AG08395 (cell line): ENCODE data around the gene SALL2.

Experiments
- DNase-seq: peaks from one replicate; pipeline ENCODE4 v3.0.0; 2012; ENCODE audit warnings: mixed read lengths, low spot score

The SALL2 gene

DNA sequence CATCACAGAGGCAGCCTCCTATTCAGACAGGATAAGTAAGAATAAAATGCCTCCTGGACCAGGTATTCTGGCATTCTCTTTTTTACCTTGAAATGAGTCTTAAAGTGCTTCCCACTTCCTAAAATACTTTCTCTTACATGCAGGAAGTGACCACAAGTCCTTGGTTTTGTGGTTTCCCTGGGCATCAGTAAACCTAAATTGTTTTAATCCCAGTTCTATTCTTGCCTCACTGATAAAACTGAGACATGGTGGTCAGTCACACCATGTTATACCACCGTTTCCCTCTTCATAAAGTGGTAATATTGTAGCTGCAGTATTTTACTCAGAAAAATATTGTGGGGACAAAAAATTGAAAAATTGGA lies 1.2 kb upstream of the SALL2 start:
- no peak for DNase-seq

DNA sequence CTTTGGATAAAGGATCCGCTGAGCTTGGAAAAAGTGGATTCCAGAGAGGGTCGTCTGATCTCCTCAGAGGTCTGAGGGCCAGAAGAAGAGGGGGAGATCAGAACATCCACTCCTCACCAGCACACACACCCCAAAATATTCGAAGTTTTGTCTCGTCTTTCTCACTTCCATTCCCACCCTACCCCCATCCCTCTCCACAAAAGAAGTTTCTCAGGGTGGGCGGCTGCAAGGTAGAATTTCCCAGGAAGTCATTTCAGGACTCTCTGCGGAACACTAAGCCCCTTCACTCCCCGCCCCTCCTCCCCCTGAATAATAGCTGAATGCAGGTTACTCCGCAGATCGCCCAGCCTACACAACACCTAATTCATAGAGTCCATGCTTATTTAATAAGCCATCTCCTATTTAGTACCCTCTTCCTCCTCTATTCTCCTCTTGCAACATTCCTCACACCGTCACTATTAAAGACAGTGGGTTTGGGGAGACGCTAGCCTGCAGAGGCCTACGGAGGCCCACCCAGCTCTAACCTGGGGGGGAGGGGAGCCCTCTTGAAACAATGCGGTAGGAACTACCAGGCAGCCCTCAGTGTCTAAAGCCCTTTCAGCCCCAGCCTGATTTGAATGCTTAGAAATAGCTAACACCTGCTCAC lies 649 bp upstream of the SALL2 start:
- DNase-seq, result no peak

DNA sequence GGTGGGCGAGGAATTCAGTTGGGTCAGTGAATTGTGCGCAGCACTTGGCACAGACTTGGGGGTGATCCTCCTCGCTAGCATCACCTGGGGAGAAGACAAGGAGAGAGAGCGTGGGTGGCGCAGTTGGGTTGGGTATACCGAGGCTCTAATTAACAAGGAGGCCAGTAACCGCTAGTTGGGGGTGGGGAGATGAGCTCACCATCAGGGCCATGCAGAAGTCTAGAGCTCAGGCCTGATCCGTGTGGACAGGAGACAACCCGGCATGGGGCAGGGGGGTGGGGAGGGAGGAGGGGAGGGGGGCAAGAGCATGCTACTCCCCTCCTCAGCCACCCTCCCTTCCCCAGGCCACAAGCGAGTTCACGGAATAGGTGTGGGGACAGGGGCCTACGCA lies 580 bp downstream of the SALL2 start:
- DNase-seq, result no peak

DNA sequence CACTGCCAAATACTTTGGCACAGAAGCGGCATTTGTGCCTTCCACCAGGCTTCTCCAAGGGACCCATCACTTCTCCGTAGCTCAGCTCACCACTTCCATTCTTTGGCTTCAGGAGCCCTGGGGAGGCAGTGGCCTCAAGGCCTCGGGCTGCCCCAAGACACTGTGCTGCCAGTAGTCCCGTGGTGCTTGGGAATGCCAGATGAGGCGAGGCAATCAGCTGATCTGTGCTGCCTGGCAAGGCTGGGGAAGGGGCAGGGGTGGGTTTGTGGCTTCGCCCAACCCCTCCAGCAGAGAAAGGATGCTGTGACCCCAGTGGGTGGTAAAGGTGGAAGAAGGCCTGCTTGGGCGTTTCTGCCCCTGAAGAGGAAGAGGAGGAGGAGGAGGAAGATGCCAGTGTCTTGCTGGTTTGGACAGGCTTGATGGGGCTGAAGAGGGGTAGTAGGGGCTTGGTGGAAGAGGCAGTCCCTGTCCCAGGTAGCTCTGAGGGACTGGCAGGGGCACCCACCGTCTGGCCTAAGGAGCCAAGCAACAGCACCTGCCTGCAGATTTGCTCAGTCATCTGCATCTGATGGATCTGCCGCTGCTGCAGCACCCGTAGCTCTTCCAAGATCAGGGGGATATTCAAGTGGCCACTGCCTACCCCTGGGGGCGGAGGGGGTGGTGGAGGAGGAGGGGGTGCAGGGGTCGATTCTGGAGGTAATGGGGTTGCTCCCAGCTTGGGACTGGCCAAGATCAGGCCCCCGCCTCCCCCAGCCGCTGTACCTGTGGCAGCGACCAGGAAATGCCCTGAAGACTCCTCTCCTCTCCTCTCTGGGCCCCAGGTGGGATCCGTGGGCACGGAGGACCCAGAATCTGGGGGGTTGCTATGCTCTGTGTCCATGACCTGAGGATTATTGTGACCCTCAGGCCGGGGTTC lies 1.3 kb downstream of the SALL2 start:
- DNase-seq, result no peak

DNA sequence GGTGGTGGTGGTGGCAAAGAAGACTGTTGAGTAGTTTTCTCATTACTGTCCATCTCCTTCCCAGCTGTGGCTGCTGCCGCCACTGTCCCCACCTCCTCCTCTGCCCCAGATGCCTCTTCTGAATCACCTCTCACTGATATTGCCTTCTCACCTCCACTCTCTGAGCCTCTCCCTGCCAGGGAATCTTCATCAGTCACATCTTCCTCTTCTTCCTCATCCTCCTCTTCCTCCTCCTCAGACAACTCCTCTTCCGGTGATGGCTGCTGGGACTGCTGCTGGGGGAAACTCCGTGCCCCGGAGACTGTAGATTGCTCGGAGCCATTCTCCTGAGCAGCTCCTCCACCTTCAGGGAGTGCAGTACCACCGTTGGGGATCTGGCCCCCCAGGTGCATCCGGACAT lies 2.9 kb downstream of the SALL2 start:
- DNase-seq, result no peak

DNA sequence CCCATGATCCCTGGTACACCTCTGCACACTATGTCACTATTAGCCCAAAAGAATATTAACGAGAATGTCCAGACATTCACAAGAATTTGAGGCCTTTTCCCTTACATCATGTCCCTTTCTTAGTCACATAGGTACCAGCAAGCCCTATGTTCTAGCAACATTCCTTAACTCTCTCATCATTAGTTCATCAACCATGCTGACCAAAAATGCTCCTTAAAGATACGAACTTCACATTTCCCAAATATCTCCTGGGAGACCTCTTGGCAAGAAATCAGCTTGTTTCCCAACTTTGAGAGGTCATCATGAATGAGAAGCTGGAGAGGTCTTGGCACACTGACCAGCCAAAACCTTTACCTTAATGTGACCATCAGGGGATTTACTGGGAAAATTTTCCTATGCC lies 4.6 kb downstream of the SALL2 start:
- peak; percentile 62 for DNase-seq

DNA sequence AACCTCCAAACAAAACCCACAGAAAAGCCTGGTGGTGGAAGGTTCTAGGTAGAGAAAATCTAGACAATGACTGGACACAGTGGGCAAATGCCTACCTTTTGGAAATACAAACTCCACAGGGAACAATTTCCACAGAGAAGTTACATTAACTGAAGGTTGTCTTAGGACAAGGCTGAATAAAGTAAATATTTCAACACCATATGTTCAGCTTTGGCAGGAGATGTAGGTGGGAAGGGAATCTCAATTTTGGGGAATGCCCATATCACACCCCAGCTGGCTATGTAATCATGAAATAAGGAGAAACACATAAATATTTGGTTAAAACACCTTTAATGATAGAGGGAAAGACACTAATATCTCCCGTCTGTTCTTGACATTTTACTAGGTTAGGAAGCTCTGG lies 5.4 kb downstream of the SALL2 start:
- no peak for DNase-seq

DNA sequence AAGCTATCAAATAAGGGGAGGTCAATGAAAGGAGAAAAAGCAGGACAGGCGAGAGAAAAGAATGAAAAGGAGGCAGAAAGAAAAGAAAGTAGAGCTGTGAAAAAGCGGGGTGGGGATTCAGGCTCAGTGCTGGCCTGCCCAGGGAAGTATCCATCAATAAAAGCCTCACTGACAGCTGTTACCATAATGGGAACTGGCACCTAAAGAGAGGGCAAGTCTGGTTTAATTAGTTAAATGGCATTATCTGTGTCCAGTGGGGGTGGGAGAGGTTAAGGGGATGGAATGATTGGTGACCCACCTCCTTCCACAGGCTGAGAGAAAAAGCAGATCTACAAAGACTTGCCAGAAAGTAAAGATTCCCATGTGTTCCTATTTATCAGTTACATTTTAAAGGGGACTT lies 7.4 kb downstream of the SALL2 start:
- no peak for DNase-seq

DNA sequence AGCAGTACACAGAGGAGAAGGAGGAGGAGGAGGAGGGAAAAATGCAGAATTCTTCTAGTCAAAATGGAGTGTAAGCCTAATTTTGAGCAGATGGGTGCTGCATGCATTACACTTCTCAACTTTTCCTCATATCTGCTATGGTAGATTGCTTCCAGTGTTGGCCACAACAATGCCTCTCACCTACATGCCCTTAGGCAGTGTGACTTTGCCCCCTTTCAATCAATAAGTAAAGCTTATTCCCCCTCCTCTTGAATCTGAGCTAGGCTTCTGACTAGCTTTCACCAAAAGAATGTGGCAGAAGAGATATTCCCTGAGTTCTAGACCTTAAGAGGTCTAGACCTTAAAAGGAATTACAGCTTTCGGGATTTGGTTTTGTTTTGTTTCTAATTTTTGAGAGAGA lies 11.8 kb downstream of the SALL2 start:
- no peak for DNase-seq

DNA sequence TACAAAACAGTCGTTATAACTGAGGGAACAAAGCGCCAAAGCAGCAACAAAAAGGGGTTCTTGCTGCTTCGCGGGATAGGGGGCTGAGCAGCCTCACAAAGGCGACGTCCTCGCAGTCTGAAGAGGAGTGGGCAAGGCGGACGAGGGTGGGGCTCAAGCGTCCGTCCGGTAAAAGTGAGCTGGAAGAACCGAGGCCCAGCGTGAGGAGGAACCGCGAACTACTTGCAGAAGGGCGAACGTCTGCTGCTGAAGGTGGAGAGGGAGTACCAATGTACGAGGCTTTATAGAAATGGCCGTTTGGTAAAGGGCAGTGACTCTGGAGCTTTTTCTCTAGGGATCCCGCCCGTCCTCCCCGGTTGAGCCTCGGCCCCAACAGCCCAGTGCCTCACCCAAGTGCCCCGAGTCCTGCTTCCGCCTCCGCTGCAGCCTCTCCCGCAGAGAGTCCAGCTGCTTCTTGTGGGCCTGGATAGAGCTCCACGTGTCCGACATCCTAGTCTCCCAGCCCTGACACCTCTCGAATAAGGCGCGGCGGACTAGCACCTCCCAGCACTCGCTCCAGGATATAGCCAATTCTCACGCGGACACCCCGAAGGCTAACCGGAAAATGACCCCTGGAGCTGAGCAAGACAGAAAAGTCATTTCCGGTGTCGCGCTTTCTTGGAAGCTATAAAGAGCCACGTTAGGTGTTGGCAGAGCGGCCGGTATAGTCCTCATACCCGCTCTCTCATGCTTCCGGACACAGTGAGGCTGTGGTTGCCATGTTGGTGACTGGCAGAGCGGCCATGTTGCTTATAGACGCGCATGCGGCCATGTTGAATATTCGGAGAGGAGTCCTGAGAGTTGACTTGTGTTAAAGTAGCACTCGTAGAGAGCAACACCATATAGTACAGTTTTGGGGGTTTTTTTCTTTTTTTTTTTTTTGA lies 15.2 kb downstream of the SALL2 start, which contains the start of gene METTL3:
Gene METTL3, minus strand, starts transcription at position 606 of the 923 bp plus-strand sequence. Its CDS starts 117 bp downstream, at position 489.
- peak; percentile 96 for DNase-seq

DNA sequence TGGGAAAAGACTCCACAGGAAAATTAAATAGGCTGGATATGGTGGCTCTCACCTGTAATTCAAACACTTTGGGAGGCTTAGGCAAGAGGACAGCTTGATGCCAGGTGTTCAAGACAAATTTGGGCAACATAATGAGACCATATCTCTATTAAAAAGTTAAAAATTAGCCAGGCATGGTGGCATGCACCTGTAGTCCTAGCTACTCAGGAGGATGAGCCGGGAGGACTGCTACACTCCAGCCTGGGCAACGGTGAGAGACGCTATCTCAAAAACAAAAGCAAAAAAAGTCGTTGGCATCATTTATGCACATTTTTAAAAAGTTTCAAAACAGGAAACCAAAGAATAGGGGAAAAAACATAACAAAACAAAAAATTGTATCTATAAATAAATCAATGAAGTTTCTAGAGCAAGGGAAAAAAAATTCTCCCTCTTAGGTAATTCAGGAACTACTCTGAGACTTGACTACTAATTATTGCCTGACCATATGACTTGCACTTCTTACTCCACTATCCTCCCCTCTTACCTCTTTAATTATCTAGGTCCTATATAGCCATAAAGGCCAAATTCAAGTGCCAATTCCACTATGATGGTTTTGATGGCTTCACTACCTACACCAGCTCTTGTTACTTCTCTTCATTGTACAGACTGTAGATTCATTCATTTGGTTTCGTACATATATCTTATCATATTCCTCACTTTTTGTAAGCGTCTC lies 16.6 kb downstream of the SALL2 start:
- no peak for DNase-seq

DNA sequence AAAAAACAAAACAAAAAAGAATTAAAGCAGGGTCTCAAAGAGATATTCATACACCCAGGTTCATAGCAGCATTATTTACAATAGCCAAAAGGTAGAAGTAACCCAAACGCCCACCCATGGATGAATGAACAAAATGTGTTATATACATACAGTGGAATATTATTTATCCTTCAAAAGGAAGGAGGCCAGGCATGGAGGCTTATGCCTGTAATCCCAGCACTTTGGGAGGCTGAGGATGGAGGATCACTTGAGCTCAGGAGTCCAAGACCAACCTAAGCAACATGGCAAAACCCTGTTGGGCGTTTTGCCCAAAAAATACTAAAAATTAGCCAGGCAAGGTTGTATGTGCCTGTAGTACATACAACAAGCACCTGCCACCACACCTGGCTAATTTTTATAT lies 19.6 kb downstream of the SALL2 start:
- no peak for DNase-seq

DNA sequence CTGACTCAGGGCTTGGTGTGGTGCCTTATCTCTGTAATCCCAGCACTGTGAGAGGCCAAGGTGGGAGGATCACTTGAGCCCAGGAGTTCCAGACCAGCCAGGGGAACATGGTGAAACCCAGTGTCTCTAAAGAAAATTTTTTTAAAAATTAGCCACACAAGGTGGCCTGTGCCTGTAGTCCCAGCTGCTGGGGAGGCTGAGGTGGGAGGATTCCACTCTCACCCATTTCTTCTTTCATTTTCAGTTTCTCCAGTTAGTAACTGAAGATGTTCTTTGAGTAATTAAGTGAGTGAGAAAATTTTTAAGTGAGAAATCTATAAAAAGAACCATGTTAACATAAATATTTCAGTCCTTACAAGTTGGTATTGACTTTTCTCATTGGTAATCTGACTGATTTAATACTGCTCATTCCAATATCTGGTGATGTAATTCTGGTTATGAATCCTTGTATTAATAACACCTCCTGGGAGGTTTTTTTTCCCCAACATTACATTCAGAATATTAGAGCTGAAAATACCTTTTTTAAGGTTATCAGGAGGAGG lies 21.1 kb downstream of the SALL2 start:
- no peak for DNase-seq

DNA sequence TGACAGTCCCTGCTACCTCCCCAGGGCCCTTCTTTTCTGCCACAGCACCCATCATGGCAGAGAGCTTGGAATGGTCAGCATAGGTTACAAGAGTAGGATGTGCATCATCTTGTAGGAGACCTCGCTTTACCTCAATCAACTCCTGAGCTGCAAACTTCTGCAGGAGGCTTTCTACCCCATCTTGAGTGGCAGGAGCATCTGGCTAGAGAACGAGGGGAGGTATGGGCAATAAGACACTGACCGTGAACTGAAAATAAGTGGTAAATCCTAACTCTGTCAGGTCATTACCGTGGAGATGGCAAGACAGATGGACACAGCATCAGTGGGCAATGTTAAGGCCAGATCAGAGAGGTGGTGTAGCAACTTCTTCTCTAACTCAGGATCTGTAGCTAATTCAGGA lies 22.8 kb downstream of the SALL2 start:
- DNase-seq, result no peak

DNA sequence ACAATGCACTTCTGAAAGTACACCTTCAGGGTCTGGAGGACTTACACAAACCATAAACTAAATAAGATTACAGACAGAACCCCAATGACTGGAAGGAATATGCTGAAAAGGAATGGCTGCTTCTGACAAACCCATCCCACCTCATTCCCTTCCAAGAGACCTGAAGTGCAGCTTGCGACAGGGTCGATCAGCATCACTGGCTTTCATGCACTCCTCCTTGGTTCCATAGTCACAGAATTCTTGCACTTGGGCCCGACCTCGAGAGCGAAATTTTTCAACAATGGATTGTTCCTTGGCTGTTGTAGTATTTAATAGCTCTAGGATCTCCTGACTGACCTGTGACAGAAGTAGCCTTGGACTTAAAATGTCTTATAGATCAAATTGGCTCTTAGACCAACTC lies 24.6 kb downstream of the SALL2 start:
- no peak for DNase-seq

DNA sequence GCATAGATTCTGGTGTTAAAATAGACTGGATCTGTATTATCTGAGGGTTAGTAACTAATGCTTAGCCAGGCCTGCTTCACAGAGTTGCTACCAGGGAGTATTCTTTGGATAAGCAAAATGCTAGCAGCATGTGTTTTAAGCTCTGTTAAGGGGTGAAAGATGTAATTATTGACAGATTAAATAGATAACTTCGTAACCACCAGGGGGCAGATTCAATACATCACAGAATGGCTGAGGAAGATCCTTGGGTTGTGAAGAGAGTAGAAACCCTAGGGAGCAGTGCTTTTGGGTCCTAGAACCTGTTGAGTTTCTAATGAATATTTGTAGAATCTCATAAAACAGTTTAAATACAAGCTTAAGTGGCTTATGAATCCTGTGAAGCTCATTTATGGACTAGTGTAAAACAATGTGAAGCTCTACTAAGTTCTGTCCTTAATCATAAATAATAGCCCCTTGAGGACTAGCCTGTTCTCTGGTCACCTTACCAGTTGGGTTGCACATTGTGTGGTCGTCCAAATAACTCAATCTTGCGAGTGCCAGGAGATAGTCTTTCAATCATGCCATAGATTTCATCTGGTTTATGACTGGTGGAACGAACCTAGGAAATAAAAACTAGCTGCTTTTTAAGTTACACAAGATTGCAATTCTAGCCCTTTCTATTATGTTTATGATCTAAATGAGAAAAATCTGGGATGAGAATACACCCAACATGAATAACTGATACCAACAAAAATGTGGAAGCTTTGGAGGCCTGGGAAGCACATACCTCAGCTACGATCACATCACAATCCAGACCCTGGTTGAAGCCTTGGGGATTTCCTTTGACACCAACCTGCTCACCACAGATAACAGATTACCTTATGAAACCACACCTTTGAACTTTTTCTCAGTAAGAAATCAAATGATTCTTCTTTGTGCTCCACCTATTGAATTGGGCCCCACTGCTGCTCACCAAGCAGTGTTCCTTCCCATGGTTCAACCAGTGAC lies 27.3 kb downstream of the SALL2 start:
- peak; percentile 61 for DNase-seq

DNA sequence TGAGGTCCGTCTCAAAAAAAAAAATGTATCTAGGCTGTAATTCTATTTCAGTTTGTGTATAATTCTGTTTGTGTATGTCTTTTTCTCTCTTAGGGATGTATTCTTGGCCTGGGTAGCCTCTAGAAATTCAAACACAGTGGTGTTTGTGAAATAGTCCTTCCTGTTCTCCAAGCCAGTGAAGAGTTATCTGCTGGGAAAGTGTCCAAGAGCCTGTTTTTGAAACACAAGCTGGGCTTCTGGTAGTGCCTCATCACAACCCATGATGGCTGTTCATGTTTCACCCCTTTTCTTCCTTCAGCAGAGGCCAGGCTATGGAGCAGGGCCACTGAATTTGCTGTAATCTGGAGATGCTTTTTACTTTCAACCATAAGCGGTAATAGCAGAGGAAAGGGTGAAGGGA lies 29.7 kb downstream of the SALL2 start:
- DNase-seq, result no peak

DNA sequence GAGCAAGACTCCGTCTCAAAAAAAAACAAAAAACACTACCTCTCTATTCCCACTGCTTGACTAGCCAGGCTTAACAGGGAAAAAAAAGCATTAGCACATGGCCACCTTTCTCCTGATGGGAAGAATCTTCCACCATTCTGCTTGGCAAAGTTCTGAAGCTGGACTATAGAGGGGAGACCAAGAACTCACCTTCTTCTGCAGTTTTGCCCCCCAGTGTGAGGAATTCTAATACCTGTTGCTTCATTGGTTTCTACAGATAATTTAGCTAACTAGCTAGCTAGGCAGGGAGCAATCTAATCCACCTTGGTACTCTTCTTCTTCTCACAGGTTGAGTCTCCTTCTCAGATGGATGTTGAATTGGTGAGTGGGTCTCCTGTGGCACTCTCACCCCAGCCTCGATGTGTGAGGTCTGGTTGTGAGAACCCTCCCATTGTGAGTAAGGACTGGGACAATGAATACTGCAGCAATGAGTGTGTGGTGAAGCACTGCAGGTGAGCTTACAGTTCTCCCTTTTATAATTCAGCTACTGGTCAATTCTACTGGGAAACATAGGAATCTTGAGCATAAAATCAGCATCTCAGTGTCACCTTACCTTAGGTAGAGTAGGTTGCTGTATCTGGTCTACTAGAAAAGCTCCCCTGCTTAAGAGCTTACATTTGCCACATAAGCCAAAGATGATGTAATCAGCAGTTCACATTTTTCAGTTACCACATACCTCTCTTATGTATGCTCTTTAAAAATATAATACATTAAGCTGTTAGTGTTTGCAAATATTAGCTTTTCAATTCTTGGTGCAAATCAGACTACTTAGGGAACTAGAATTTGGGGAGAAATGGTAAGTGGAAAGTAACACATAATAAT lies 31.0 kb downstream of the SALL2 start:
- no peak for DNase-seq

DNA sequence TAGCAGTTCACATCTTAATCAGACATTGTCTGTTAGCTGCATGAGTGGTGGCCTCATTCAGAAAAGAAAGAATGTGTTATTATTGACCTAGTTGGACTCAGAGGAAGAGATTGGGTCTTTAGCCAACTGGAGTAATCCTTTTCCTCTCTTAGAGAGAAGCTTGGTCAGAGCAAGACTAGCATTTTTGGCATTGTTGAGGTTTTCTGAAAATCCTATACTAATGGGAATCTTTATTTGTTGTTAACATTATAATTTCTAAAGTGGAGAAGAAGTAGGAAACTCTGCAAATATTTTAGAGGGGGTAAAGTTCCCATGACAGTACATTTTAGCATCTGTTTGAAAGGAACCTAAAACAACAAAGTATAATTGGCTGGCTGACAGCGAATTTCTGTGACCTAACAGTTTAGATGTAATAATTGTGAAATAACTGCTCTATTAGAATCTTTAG lies 39.5 kb downstream of the SALL2 start:
- DNase-seq, result peak; percentile 77
